SK-N-MC (cell line): ENCODE data around the gene TELO2.

ENCODE experiments used
- EZH2 ChIP-seq: fragments of 200-600 bp; sonication (generic); IDR thresholded peaks from one replicate; pipeline ENCODE4 v1.6.1; 2017; ENCODE audit warnings: antibody characterized with exemption
- POLR2AphosphoS5 ChIP-seq: IDR thresholded peaks from 2 replicates; pipeline ENCODE4 v1.6.1; 2012; ENCODE audit warnings: mild to moderate bottlenecking, low read depth, low read length, borderline replicate concordance

GRCh38 chr16:1443980-1444729, 49.0 kb upstream of the TELO2 start, which contains the start of gene CCDC154:
- no peak for TF ChIP-seq POLR2AphosphoS5
- TF ChIP-seq EZH2, result no peak
